DMS53 treated with DMSO at 0.1 percent for 48 hours (cell line): ENCODE data around the gene TSEN2.

Experiments
- DNase-seq: peaks from one replicate; lab custom pipeline; 2025; ENCODE audit not compliant: unreplicated experiment; lab: John Stamatoyannopoulos, UW

TSEN2 gene

DNA sequence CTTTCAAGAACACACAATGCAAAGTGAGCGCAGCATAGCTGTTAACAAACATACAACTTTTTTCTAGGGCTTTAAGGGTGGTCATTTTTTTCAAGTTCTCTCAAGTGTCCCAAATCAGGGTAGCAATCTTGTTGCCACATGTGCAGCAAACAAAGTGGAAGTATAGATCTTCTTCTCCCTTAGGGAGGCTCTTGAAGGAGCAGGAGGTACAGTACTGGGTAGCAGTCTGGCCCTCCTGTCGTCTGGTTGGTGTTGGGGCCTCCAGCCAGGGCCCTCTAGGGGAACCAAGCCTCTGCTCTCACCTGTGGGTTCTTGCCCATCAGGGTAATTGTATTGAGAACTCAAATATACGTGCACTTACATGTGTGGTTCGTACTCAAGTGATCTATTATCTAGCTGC lies 98.5 kb downstream of the TSEN2 start:
- DNase-seq, result no peak
